ENCODE measurements around the gene KCNK3.

DNA sequence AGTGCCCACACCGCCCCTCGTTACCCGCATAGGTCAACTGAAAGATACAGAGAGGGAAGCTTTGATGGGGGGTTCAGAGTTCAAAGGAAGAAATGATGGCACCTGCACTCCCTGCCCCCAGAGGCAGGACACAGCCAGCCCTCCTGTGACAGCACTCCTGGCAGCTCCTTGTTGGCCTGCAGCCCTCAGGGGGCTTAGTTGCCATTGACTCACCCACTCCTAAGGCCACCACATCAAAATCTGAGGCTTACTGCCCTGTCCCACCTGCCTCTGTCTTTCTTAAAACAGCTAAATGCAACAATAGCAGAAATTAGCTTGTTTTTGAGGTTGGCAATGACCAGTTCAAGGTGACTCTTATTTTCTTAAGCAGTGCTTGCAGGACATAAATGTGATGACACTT, 39.9 kb downstream of the KCNK3 start:
- TF ChIP-seq, protein P1, sequence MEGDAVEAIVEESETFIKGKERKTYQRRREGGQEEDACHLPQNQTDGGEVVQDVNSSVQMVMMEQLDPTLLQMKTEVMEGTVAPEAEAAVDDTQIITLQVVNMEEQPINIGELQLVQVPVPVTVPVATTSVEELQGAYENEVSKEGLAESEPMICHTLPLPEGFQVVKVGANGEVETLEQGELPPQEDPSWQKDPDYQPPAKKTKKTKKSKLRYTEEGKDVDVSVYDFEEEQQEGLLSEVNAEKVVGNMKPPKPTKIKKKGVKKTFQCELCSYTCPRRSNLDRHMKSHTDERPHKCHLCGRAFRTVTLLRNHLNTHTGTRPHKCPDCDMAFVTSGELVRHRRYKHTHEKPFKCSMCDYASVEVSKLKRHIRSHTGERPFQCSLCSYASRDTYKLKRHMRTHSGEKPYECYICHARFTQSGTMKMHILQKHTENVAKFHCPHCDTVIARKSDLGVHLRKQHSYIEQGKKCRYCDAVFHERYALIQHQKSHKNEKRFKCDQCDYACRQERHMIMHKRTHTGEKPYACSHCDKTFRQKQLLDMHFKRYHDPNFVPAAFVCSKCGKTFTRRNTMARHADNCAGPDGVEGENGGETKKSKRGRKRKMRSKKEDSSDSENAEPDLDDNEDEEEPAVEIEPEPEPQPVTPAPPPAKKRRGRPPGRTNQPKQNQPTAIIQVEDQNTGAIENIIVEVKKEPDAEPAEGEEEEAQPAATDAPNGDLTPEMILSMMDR (IDR thresholded peaks at IDR 0.05; ENCODE audit: extremely low read depth in 1 of 2, insufficient read depth in 1 of 2, low read depth in 1 of 2, low read length in 2 of 2): no peak
- TF ChIP-seq FOS (IDR thresholded peaks at IDR 0.05; ENCODE audit: borderline replicate concordance, insufficient read depth, low read length) (no peak), POLR2A (IDR thresholded peaks at IDR 0.05; ENCODE audit: low read depth, low read length) (no peak), POLR2AphosphoS5 (IDR thresholded peaks at IDR 0.05; ENCODE audit: insufficient read depth, low read depth, low read length) (no peak)

Measured in endothelial cell of umbilical vein (primary cell).